NB4 (cell line): Measurements from ENCODE around the gene NAA60.

ENCODE experiments used
- POLR2A ChIP-seq: IDR thresholded peaks from 2 replicates; pipeline ENCODE4 v1.6.1; 2011; ENCODE audit warnings: mild to moderate bottlenecking; ENCODE audit not compliant: insufficient read length; ENCODE audit errors: extremely low read depth
- TF ChIP-seq, protein P1 (sequence below): IDR thresholded peaks from one replicate; pipeline ENCODE4 v1.5.1; 2012; ENCODE audit warnings: low read depth, low read length
- TF ChIP-seq, protein P2 (sequence below): IDR thresholded peaks from 2 replicates; pipeline ENCODE4 v1.6.1; 2011; ENCODE audit warnings: low read depth, low read length

DNA sequence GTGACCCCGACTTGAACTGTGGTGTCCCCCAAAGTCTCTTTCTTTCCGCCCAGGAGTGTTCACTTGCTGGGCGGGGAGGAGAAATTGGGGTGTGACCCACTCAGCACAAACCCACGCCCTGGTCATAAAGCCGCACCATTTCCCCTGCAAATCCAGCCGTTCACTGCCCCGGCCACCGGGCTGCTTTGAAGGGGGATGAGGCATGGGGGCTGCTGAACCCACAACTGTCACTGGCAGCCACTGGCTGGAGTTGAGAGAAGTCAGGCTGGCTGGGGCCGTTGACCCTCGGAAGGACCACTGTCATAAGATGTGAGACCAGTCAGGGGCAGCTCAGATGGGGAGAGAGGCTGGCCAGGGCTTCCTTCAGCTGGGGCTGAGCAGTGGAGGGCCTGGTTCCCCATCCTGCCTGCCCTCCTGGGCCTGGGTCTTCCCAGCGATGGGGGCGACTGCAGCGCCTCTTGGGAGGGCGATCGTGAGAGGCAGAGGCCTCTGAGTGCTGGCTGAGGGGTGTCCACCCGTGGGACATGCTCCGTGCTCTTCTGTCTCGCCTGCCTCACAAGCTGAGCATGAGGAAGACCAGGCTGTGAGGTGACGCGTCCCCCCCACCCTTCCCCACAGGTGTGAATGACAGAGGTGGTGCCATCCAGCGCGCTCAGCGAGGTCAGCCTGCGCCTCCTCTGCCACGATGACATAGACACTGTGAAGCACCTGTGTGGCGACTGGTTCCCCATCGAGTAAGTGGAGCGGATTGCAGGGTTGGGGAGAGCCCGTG, 32.3 kb downstream of the NAA60 start:
- TF ChIP-seq, protein P1, sequence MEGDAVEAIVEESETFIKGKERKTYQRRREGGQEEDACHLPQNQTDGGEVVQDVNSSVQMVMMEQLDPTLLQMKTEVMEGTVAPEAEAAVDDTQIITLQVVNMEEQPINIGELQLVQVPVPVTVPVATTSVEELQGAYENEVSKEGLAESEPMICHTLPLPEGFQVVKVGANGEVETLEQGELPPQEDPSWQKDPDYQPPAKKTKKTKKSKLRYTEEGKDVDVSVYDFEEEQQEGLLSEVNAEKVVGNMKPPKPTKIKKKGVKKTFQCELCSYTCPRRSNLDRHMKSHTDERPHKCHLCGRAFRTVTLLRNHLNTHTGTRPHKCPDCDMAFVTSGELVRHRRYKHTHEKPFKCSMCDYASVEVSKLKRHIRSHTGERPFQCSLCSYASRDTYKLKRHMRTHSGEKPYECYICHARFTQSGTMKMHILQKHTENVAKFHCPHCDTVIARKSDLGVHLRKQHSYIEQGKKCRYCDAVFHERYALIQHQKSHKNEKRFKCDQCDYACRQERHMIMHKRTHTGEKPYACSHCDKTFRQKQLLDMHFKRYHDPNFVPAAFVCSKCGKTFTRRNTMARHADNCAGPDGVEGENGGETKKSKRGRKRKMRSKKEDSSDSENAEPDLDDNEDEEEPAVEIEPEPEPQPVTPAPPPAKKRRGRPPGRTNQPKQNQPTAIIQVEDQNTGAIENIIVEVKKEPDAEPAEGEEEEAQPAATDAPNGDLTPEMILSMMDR: no peak
- TF ChIP-seq, protein P2, sequence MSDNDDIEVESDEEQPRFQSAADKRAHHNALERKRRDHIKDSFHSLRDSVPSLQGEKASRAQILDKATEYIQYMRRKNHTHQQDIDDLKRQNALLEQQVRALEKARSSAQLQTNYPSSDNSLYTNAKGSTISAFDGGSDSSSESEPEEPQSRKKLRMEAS: no peak
- no peak for TF ChIP-seq POLR2A
